ENCODE measurements around the gene PAPOLA. TPM values are rescaled to one million over a fixed set of nuclear protein-coding genes. Genes with fewer than 3 reads are reported as not detected.

Gene PAPOLA
- total and polyA plus RNA-seq, 2 of the 4 experiments (the other 2 are of a cell fraction): 73.8 to 128 TPM

DNA sequence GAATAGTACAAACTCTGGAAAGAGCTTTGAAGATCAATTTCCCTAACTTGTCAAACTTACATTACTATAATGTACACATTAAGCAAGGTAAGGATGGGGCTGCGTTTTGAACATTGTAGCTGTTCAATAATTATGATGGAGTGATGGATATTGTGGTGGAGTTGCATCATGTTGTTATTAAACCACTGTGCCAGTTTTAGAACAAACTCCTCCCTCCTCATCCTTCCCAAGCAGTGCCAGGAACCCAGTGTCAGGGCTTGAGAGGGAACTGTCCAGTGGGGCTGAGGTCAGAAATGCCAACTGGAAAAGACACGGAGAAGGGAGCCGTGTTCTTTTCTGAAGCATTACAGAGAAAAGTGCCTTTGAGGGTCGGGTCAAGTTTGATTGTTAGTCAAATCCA is 31.9 kb upstream of the PAPOLA start:
- Histone ChIP-seq H2AFZ (replicated peaks; ENCODE audit: low read length, poor library complexity) (no peak overlapping the region), H3K27me3 (ENCODE audit: control insufficient read depth, insufficient read depth, low read length) (peaks cover 2% of the 10 kb centered on the region; the same call in 1 of the 2 replicates), H3K14ac (replicated peaks; ENCODE audit: low read depth, low read length) (no peak overlapping the region), H3K4me2 (ENCODE audit: low read depth, low read length) (no peak overlapping the region), H4K5ac (ENCODE audit: low read depth, low read length) (no peak overlapping the region), H3K4ac (ENCODE audit: low read depth, low read length) (no peak overlapping the region), H3K23ac (ENCODE audit: low read depth, low read length) (no peak overlapping the region), H2BK20ac (ENCODE audit: low read depth, low read length) (no peak overlapping the region), H2BK15ac (ENCODE audit: low read depth, low read length) (no peak overlapping the region), H2AK9ac (replicated peaks; ENCODE audit: low read depth, low read length, poor library complexity) (no peak overlapping the region), H2BK5ac (ENCODE audit: low read depth, low read length, poor library complexity, severe bottlenecking) (no peak overlapping the region), H4K20me1 (ENCODE audit: insufficient read depth, low read length) (no peaks in the 10 kb centered on the region), H4K8ac (ENCODE audit: low read depth in 2 of 2, low read length in 2 of 2) (no peak overlapping the region), H3K4me1 (ENCODE audit: control insufficient read depth, insufficient read depth, low read length) (no peaks in the 10 kb centered on the region), H2AK5ac (ENCODE audit: low read depth, low read length) (no peak overlapping the region), H3K79me1 (ENCODE audit: low read depth in 1 of 2, low read length in 2 of 2) (no peaks in the 10 kb centered on the region), H3K9ac (ENCODE audit: low read depth, low read length) (no peak overlapping the region), H3K9me3 (ENCODE audit: control insufficient read depth, insufficient read depth, low read length) (no peaks in the 10 kb centered on the region), H2BK120ac (ENCODE audit: low read depth, low read length) (no peak overlapping the region), H3K56ac (ENCODE audit: extremely low read depth, insufficient read depth, low read length) (no peak overlapping the region), H4K91ac (ENCODE audit: insufficient read depth, low read depth, low read length) (no peak overlapping the region), H3K27ac (ENCODE audit: insufficient read depth, low read length) (no peak overlapping the region), H3K4me3 (ENCODE audit: insufficient read depth, low read depth, low read length) (no peak overlapping the region), H3K18ac (ENCODE audit: low read depth, low read length) (no peak overlapping the region), H3K9me1 (ENCODE audit: insufficient read depth, low read length) (no peaks in the 10 kb centered on the region), H3K36me3 (ENCODE audit: control insufficient read depth, insufficient read depth, low read length) (no peaks in the 10 kb centered on the region)
- dilution Hi-C loops (cut with HindIII; ENCODE audit: low sequenced_read_pairs, unreplicated experiment): no loop called here
- in situ Hi-C loops (cut with MboI; ENCODE audit: low sequenced_read_pairs): no loop called here
- ATAC-seq (ENCODE audit: low read depth) (no peak), DNase-seq (no peak)
- WGBS, 2 experiments (ENCODE audit: extremely low coverage in 2 of 2, insufficient read length in 1 of 2): no CpG with 5 or more reads among the region's 4 CpGs
- intact Hi-C loops (cut with micrococcal nuclease): no loop called here
- BruUV-seq (replicated peaks): no TSS peak
- POLR2A ChIA-PET (ENCODE audit: unreplicated experiment): no interaction called here
- CTCF ChIA-PET: no interaction called here
- TF ChIP-seq, protein P1, sequence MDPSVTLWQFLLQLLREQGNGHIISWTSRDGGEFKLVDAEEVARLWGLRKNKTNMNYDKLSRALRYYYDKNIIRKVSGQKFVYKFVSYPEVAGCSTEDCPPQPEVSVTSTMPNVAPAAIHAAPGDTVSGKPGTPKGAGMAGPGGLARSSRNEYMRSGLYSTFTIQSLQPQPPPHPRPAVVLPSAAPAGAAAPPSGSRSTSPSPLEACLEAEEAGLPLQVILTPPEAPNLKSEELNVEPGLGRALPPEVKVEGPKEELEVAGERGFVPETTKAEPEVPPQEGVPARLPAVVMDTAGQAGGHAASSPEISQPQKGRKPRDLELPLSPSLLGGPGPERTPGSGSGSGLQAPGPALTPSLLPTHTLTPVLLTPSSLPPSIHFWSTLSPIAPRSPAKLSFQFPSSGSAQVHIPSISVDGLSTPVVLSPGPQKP (IDR thresholded peaks at IDR 0.05; ENCODE audit: borderline replicate concordance, low read depth, low read length): no peak
- TF ChIP-seq MAFK (IDR thresholded peaks at IDR 0.05; ENCODE audit: low read depth, low read length) (no peak), CEBPB (IDR thresholded peaks at IDR 0.05; ENCODE audit: low read depth, low read length) (no peak), CTCF (conservative IDR thresholded peaks at IDR 0.05; ENCODE audit: low read depth, low read length) (no peak), SMC3 (IDR thresholded peaks at IDR 0.05; ENCODE audit: low read depth, low read length) (no peak), RFX5 (IDR thresholded peaks at IDR 0.05; ENCODE audit: low read depth, low read length) (no peak), BHLHE40 (IDR thresholded peaks at IDR 0.05; ENCODE audit: low read depth, low read length) (no peak), NFE2L2 (IDR thresholded peaks at IDR 0.05; ENCODE audit: low read depth, low read length) (no peak), POLR2A (IDR thresholded peaks at IDR 0.05; ENCODE audit: low read depth, low read length) (no peak), CHD1 (IDR thresholded peaks at IDR 0.05; ENCODE audit: low read depth, low read length) (no peak), MXI1 (IDR thresholded peaks at IDR 0.05; ENCODE audit: borderline replicate concordance, low read depth, low read length) (no peak), RCOR1 (IDR thresholded peaks at IDR 0.05; ENCODE audit: insufficient replicate concordance, low read length) (no peak), MAZ (IDR thresholded peaks at IDR 0.05; ENCODE audit: borderline replicate concordance, low read depth, low read length) (no peak)
- TF ChIP-seq, protein P2, sequence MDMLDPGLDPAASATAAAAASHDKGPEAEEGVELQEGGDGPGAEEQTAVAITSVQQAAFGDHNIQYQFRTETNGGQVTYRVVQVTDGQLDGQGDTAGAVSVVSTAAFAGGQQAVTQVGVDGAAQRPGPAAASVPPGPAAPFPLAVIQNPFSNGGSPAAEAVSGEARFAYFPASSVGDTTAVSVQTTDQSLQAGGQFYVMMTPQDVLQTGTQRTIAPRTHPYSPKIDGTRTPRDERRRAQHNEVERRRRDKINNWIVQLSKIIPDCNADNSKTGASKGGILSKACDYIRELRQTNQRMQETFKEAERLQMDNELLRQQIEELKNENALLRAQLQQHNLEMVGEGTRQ (IDR thresholded peaks at IDR 0.05; ENCODE audit: low read depth, low read length): no peak

All from IMR-90 (cell line).